Loucy (cell line): ENCODE data around the gene XRCC4.

Experiments
- H2AFZ ChIP-seq: fragments of 200-600 bp; sonication (generic); 2 replicates; pipeline ENCODE4 v1.6.0; 2016; ENCODE audit warnings: antibody characterized with exemption, mild to moderate bottlenecking, low read length, moderate library complexity
- H3F3A ChIP-seq: fragments of 200-600 bp; 2 replicates; pipeline ENCODE4 v1.6.0; 2016; ENCODE audit warnings: antibody characterized with exemption, low read depth, mild to moderate bottlenecking
- H3K27me3 ChIP-seq: fragments of 200-600 bp; sonication (generic); 2 replicates; pipeline ENCODE4 v1.6.1; 2014; ENCODE audit warnings: low read length, mild to moderate bottlenecking; ENCODE audit not compliant: insufficient read depth, poor library complexity, severe bottlenecking
- H3K36me3 ChIP-seq: fragments of 200-600 bp; sonication (generic); 2 replicates; pipeline ENCODE4 v1.6.1; 2016; ENCODE audit warnings: low read length; ENCODE audit not compliant: insufficient read depth
- H3K4me1 ChIP-seq: fragments of 200-600 bp; sonication (generic); 2 replicates; pipeline ENCODE4 v1.5.1; 2014; ENCODE audit warnings: low read length, mild to moderate bottlenecking; ENCODE audit not compliant: insufficient read depth, poor library complexity, severe bottlenecking
- H3K4me2 ChIP-seq: fragments of 200-600 bp; sonication (generic); 2 replicates; pipeline ENCODE4 v1.6.0; 2014; ENCODE audit warnings: antibody characterized with exemption, low read length, low read depth, mild to moderate bottlenecking; ENCODE audit not compliant: poor library complexity, severe bottlenecking
- H3K4me3 ChIP-seq: fragments of 200-600 bp; sonication (generic); 2 replicates; pipeline ENCODE4 v1.5.1; 2014; ENCODE audit warnings: low read length, mild to moderate bottlenecking, mixed read lengths; ENCODE audit not compliant: poor library complexity, severe bottlenecking
- H3K79me2 ChIP-seq: fragments of 200-600 bp; sonication (generic); 2 replicates; pipeline ENCODE4 v1.6.1; 2014; ENCODE audit warnings: low read length; ENCODE audit not compliant: insufficient read depth
- H3K9ac ChIP-seq: fragments of 200-600 bp; sonication (generic); 2 replicates; pipeline ENCODE4 v1.6.0; 2014; ENCODE audit warnings: mild to moderate bottlenecking, low read depth, low read length, moderate library complexity; ENCODE audit not compliant: poor library complexity, severe bottlenecking
- H3K9me2 ChIP-seq: fragments of 200-600 bp; sonication (generic); replicated peaks from 2 replicates; pipeline ENCODE4 v1.6.1; 2016; ENCODE audit warnings: low read depth, low read length, mixed read lengths
- H3K9me3 ChIP-seq: fragments of 200-600 bp; sonication (generic); 2 replicates; pipeline ENCODE4 v1.6.1; 2014; ENCODE audit warnings: mild to moderate bottlenecking, antibody characterized with exemption, low read length, low read depth; ENCODE audit not compliant: insufficient read depth
- H4K20me1 ChIP-seq: fragments of 200-600 bp; sonication (generic); 2 replicates; pipeline ENCODE4 v1.6.0; 2014; ENCODE audit warnings: antibody characterized with exemption, low read length, mild to moderate bottlenecking; ENCODE audit not compliant: insufficient read depth, poor library complexity, severe bottlenecking
- EZH2phosphoT487 ChIP-seq: fragments of 200-600 bp; IDR thresholded peaks from 2 replicates; pipeline ENCODE4 v1.6.1; 2018; ENCODE audit warnings: antibody characterized with exemption, mild to moderate bottlenecking, moderate library complexity, borderline replicate concordance
- TF ChIP-seq, protein P1 (sequence below): fragments of 200-600 bp; sonication (generic); conservative IDR thresholded peaks from 2 replicates; pipeline ENCODE4 v1.5.1; 2014; ENCODE audit warnings: mild to moderate bottlenecking, antibody characterized with exemption, low read length

The XRCC4 gene

DNA sequence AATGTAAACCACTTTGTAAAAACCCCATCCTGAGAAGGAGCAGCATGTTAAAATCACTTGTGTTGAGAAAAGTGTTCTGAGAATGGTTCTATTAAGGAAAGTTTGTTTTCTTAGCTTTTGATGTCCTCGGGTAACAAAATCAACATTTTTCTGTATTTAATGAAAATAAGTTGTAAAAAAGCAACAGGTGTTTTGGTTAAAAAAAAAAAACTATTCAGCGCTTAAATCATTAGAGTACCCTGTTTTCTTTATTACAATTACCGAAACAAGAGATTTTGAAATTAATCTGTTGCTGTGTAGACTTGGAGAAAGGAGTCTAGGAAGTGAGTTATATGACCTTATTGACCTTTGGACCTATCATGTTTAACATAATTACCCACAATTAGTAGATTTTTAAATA is 167.7 kb downstream of the XRCC4 start:
- H4K20me1 ChIP-seq, result no peaks in the 10 kb centered on the region
- H3F3A ChIP-seq, result no peaks in the 10 kb centered on the region
- H3K4me1 ChIP-seq, result peaks cover 4% of the 10 kb centered on the region
- no peak overlapping the region for H3K4me3 ChIP-seq
- no peak overlapping the region for H3K9ac ChIP-seq
- H3K4me2 ChIP-seq, result no peak overlapping the region
- no peaks in the 10 kb centered on the region for H3K36me3 ChIP-seq
- no peak overlapping the region for H2AFZ ChIP-seq
- no peaks in the 10 kb centered on the region for H3K27me3 ChIP-seq
- no peaks in the 10 kb centered on the region for H3K79me2 ChIP-seq
- no peak for TF ChIP-seq EZH2phosphoT487
- TF ChIP-seq, protein P1, sequence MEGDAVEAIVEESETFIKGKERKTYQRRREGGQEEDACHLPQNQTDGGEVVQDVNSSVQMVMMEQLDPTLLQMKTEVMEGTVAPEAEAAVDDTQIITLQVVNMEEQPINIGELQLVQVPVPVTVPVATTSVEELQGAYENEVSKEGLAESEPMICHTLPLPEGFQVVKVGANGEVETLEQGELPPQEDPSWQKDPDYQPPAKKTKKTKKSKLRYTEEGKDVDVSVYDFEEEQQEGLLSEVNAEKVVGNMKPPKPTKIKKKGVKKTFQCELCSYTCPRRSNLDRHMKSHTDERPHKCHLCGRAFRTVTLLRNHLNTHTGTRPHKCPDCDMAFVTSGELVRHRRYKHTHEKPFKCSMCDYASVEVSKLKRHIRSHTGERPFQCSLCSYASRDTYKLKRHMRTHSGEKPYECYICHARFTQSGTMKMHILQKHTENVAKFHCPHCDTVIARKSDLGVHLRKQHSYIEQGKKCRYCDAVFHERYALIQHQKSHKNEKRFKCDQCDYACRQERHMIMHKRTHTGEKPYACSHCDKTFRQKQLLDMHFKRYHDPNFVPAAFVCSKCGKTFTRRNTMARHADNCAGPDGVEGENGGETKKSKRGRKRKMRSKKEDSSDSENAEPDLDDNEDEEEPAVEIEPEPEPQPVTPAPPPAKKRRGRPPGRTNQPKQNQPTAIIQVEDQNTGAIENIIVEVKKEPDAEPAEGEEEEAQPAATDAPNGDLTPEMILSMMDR, result no peak
- H3K9me3 ChIP-seq, result no peaks in the 10 kb centered on the region
- no peaks in the 10 kb centered on the region for H3K9me2 ChIP-seq

- no peaks in the 10 kb centered on the region for H3F3A ChIP-seq
- no peak overlapping the region for H2AFZ ChIP-seq
- H3K9me2 ChIP-seq, result no peaks in the 10 kb centered on the region
- H4K20me1 ChIP-seq, result no peaks in the 10 kb centered on the region
- H3K4me3 ChIP-seq, result no peak overlapping the region
- no peaks in the 10 kb centered on the region for H3K79me2 ChIP-seq
- H3K9me3 ChIP-seq, result no peaks in the 10 kb centered on the region
- no peaks in the 10 kb centered on the region for H3K36me3 ChIP-seq
- no peak overlapping the region for H3K4me2 ChIP-seq
- H3K27me3 ChIP-seq, result no peaks in the 10 kb centered on the region
- TF ChIP-seq, protein P1, result no peak
- TF ChIP-seq EZH2phosphoT487, result no peak
- H3K4me1 ChIP-seq, result peaks cover 4% of the 10 kb centered on the region
- H3K9ac ChIP-seq, result no peak overlapping the region
Observed at GRCh38 chr5:83246071-83246470, 168.7 kb downstream of the XRCC4 start.

DNA sequence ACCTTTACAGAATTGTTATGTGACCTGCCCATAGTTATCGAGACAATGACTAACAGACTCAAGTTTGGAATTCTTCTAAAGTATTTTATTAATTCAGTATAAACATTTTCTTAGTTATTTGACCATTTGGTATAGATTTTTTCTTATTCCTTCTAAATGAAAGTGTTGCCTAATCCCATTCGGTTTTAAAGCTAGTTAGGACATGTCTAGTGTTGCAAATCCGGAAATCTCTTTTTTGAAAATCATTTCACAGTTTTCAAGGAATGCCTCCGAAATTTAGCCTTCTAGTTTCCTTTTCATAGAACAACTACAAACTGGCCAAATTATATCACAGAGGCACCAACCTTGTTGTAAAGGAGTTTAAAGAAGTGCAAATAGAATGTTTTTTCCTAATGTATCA is 171.8 kb downstream of the XRCC4 start:
- Histone ChIP-seq H2AFZ (no peak overlapping the region), H3K27me3 (no peaks in the 10 kb centered on the region), H3F3A (no peaks in the 10 kb centered on the region), H3K4me1 (peaks cover 7% of the 10 kb centered on the region), H3K9ac (no peak overlapping the region), H3K9me2 (no peaks in the 10 kb centered on the region), H3K9me3 (no peaks in the 10 kb centered on the region), H3K4me2 (no peak overlapping the region), H4K20me1 (no peaks in the 10 kb centered on the region), H3K4me3 (no peak overlapping the region), H3K36me3 (no peaks in the 10 kb centered on the region), H3K79me2 (no peaks in the 10 kb centered on the region)
- no peak for TF ChIP-seq EZH2phosphoT487
- TF ChIP-seq, protein P1, result no peak
